Measurements from ENCODE around the gene CALHM1. TPM values are rescaled to one million over a fixed set of nuclear protein-coding genes. Genes with fewer than 3 reads are reported as not detected.
"Not testable (repeated sequence)": the region's sequence is repeated elsewhere in the genome, so short reads cannot be mapped to it uniquely, and the experiment has no call there.

The CALHM1 gene
- total RNA-seq, 1 donor from 2014 or later, result not detected

- not testable (repeated sequence) for DNase-seq
Observed at GRCh38 chr10:103486635-103487409, 28.1 kb upstream of the CALHM1 start.

- DNase-seq, result no peak
Observed at GRCh38 chr10:103481974-103482531, 23.4 kb upstream of the CALHM1 start.

- DNase-seq, result no peak
Observed at GRCh38 chr10:103480521-103480920, 21.8 kb upstream of the CALHM1 start.

- no peak for DNase-seq
Observed at GRCh38 chr10:103479135-103479534, 20.4 kb upstream of the CALHM1 start, which contains the start of gene CALHM3. TSS of gene CALHM3 (minus strand) at chr10:103479240. CDS start at chr10:103479032, 208 bp downstream.

GRCh38 chr10:103478671-103479070, 20.0 kb upstream of the CALHM1 start:
- no peak for DNase-seq

- no peak for DNase-seq
Observed at GRCh38 chr10:103476046-103476768, 17.5 kb upstream of the CALHM1 start.

GRCh38 chr10:103475437-103475836, 16.7 kb upstream of the CALHM1 start:
- no peak for DNase-seq

- no peak for DNase-seq
Observed at GRCh38 chr10:103474077-103474476, 15.4 kb upstream of the CALHM1 start.

- DNase-seq, result no peak
Observed at GRCh38 chr10:103473261-103473671, 14.6 kb upstream of the CALHM1 start.

- no peak for DNase-seq
Observed at GRCh38 chr10:103472005-103472404, 13.3 kb upstream of the CALHM1 start.

- DNase-seq, result no peak
Observed at GRCh38 chr10:103470761-103471653, 12.3 kb upstream of the CALHM1 start.

- DNase-seq, result no peak
Observed at GRCh38 chr10:103469201-103469600, 10.5 kb upstream of the CALHM1 start.

- no peak for DNase-seq
Observed at GRCh38 chr10:103467406-103467805, 8.7 kb upstream of the CALHM1 start.

GRCh38 chr10:103466734-103467133, 8.0 kb upstream of the CALHM1 start:
- no peak for DNase-seq

- no peak for DNase-seq
Observed at GRCh38 chr10:103465411-103466179, 6.9 kb upstream of the CALHM1 start.

GRCh38 chr10:103463499-103463898, 4.8 kb upstream of the CALHM1 start:
- no peak for DNase-seq

- no peak for DNase-seq
Observed at GRCh38 chr10:103459615-103460014, 915 bp upstream of the CALHM1 start.

GRCh38 chr10:103457896-103458583, 660 bp downstream of the CALHM1 start:
- DNase-seq, result no peak

- DNase-seq, result no peak
Observed at GRCh38 chr10:103457176-103457712, 1.5 kb downstream of the CALHM1 start.

GRCh38 chr10:103456074-103456660, 2.5 kb downstream of the CALHM1 start:
- no peak for DNase-seq

Data from occipital lobe (tissue), 2 donors.